ENCODE measurements around the gene POMC. TPM values are rescaled to one million over a fixed set of nuclear protein-coding genes. Genes with fewer than 3 reads are reported as not detected.
"Not testable (repeated sequence)": the region's sequence is repeated elsewhere in the genome, so short reads cannot be mapped to it uniquely, and the experiment has no call there.

The POMC gene
- polyA plus RNA-seq, 3 donors, result 5.0 to 5.8 (median 5.7) TPM

GRCh38 chr2:25177211-25177611 is 8.8 kb upstream of the POMC start:
- DNase-seq (ENCODE audit: low read depth in 3 of 3, low spot score in 2 of 3), result no peak

DNA sequence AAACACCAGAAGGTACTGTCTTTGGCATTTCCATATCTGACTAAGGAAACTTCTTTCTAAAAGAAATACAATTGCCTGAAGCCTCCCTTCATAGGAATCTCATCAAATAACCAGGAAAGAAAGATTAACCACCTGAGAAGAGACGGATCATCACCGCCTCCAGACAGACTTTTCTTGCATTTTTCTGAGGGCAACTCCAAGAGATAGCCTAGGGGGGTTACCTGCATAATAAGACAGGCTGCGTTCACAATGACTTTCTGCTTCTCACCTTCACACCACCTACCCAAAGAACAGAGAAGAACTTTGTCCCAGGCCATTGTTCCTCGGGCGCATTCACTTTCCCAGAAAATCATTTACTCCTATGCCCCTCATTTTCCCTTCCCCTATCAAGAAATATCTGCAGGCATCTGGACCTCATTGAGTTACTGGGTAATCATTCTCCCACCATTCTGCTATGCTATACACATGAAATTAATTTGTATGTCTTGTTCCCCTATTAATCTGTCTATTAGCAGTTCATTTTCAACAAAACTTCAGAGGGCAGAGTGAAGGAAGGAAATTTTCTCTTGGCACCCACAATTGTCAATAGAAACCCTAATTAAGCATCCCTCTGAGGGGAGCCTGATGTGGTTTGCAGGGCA is 8.3 kb upstream of the POMC start:
- DNase-seq (ENCODE audit: low read depth in 3 of 3, low spot score in 2 of 3), result no peak

DNA sequence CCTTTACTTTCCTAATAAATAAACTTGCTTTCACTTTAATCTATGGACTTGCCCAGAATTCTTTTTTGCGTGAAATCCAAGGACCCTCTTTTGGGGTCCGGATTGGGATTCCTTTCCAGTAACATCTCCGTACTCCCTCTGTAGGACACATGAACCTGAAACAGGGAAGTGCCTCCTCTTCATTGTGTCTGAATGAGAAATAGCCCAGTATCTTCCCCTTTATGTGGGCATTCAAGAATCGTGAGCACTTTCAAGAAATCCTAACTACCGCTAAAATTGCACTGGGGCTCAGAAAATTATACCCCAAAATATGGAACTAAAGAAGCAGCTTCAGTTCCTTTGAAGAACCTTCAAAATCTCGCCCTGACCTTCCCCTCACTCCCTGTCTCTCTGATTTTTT is 7.8 kb upstream of the POMC start:
- DNase-seq (ENCODE audit: low read depth in 3 of 3, low spot score in 2 of 3), result no peak

- DNase-seq (ENCODE audit: low read depth in 3 of 3, low spot score in 2 of 3), result no peak
These were observed 5.9 kb upstream of the POMC start for GRCh38 chr2:25174192-25174861.

DNA sequence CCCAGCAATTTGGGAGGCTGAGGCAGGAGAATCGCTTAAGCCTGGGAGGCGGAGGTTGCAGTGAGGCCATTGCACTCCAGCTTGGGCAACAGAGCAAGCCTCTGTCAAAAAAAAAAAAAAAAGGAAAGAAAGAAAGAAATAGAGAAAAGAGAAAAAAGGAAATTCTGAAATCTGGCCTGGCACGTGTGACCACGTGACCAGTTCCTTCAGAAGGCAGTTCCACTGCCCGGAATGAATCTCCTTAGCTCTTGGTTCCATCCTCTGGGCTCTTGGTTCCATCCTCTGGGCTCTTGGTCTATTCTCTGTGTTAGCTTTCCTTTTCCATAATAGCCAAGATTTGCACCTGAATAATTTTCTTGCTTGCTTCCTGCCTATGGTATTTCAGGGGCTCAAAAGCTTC is 5.3 kb upstream of the POMC start:
- no peak for DNase-seq (ENCODE audit: low read depth in 3 of 3, low spot score in 2 of 3)

- no peak for DNase-seq (ENCODE audit: low read depth in 3 of 3, low spot score in 2 of 3)
These were observed 2.5 kb upstream of the POMC start for GRCh38 chr2:25170888-25171287.

- no peak for DNase-seq (ENCODE audit: low read depth in 3 of 3, low spot score in 2 of 3)
These were observed 692 bp upstream of the POMC start for GRCh38 chr2:25169073-25169470.

GRCh38 chr2:25165992-25166875 is 2.1 kb downstream of the POMC start:
- DNase-seq (ENCODE audit: low read depth in 3 of 3, low spot score in 2 of 3), result no peak

DNA sequence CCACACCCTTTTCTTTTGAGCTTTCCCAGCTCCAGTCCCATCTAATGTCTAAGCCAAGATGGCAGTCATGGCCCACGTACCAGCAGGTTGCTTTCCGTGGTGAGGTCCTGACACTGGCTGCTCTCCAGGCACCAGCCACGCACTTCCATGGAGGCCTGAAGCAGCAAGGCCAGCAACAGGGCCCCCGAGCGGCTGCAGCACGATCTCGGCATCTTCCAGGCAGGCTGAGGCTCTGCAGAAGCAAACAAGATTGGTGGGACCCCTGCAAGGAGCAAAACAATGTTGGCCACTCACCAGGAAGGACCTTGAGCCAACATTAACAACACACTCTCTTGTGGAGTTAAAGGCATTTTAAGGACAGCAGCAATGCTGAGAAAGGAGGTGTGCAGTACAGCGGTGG is 3.8 kb downstream of the POMC start:
- no peak for DNase-seq (ENCODE audit: low read depth in 3 of 3, low spot score in 2 of 3)

GRCh38 chr2:25162061-25162460 is 6.3 kb downstream of the POMC start:
- DNase-seq (ENCODE audit: low read depth in 3 of 3, low spot score in 2 of 3), result not testable (repeated sequence)

DNA sequence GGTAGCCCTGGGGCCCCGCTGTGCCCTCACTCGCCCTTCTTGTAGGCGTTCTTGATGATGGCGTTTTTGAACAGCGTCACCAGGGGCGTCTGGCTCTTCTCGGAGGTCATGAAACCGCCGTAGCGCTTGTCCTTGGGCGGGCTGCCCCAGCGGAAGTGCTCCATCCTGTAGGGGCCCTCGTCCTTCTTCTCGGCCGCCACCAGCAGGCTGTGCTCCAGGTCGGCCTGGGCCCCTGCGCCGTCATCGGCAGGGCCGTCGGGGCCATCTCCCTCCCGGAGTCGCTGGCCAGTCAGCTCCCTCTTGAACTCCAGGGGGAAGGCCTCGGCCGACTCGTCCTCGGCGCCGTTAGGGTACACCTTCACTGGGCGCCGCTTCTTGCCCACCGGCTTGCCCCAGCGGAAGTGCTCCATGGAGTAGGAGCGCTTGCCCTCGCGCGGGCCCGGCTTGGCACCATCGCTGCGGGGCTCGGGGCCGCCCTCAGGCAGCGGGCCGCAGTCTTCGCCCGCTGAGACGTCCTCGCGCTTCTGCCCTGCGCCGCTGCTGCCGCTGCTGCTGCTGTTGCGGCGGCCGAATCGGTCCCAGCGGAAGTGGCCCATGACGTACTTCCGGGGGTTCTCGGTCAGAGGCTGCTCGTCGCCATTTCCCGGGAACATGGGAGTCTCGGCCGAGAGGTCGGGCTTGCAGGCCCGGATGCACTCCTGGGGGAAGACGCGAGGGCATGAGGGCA is 7.2 kb downstream of the POMC start:
- peak in 1 of 3 donors; percentile 52 for DNase-seq (ENCODE audit: low read depth in 3 of 3, low spot score in 2 of 3)

DNA sequence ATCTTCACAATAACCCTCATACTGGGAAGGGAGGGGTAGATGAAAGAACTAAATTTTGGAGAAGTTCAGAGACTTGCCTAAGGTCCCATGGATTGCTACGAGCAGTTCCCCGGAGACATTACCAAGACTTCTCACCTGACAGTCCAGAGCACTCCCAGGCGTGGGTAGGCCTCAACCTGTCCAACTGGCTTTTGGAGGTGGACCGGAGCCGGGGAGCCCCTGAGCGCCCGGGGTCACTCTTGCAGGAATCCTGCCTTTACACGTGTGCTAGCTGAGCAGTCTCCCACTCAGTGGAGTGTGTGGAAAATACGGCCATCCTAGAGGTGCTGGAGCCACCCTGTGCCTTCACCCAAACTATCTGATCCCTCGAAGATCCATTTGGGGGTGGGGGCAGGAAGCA is 8.0 kb downstream of the POMC start:
- no peak for DNase-seq (ENCODE audit: low read depth in 3 of 3, low spot score in 2 of 3)

DNA sequence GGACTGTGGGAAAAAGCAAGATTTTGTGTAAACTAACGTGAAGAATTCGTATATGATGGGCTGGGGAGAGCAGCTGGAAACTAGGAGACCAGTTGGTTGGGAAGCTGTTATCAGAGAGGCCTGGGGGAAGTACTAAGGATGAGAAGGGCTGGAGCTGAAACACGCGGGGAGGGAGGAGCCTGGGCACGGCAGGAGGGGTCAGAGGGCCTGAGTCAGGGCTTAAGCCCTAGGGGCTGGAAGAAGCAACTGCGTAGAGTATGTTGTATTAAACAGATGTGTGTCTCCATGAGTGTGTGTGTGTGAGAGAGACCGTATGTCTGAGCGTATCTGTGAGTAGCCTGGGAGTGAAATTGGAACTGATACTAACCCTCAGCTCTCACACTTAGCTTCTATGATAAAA is 8.4 kb downstream of the POMC start:
- no peak for DNase-seq (ENCODE audit: low read depth in 3 of 3, low spot score in 2 of 3)

GRCh38 chr2:25158096-25158852 is 10.1 kb downstream of the POMC start:
- DNase-seq (ENCODE audit: low read depth in 3 of 3, low spot score in 2 of 3), result no peak

DNA sequence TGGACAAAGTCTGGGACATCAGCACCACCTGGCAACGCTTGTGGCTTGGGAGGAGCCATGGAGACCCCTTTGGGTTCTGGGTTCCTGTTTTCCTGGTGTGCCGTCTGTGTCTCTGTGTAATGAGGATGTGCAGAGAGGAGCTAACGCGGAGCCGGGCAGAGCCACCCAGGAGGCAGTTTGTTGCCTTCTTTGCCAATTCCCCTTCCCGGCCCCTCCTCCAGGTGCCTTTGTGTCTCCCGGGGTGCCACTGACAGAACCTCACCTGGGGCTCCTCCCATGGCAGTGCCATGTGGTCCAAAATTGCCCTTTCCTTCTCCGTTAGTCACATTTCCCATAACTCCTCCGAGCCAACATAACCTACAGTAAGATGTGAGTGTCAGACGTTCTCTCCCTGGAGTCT is 13.0 kb downstream of the POMC start:
- DNase-seq (ENCODE audit: low read depth in 3 of 3, low spot score in 2 of 3), result no peak

- DNase-seq (ENCODE audit: low read depth in 3 of 3, low spot score in 2 of 3), result no peak
These were observed 16.7 kb downstream of the POMC start for GRCh38 chr2:25151718-25152117.

DNA sequence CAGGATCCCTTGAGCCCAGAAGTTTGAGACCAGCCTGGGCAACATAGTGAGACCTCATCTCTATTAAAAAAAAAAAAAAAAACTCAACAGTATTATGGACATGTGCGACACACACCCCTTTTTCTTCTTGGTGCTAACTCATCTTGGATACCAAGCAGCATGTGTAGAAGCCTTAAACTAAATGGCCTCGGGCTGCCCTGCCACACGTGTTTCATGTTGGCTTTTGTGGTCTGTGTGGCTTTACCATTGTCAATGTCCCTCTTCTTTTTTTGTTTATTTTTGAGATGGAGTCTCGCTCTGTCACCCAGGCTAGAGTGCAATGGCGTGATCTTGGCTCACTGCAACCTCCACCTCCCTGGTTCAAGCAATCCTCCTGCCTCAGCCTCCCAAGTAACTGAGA is 17.4 kb downstream of the POMC start:
- DNase-seq (ENCODE audit: low read depth in 3 of 3, low spot score in 2 of 3), result not testable (repeated sequence)

GRCh38 chr2:25149646-25150045 is 18.7 kb downstream of the POMC start:
- no peak for DNase-seq (ENCODE audit: low read depth in 3 of 3, low spot score in 2 of 3)

- DNase-seq (ENCODE audit: low read depth in 3 of 3, low spot score in 2 of 3), result no peak
These were observed 21.5 kb downstream of the POMC start for GRCh38 chr2:25146896-25147295.

GRCh38 chr2:25145803-25146202 is 22.6 kb downstream of the POMC start:
- no peak for DNase-seq (ENCODE audit: low read depth in 3 of 3, low spot score in 2 of 3)
